GM12865 (cell line): ENCODE measurements around the gene ZDHHC13.

ENCODE experiments used
- DNase-seq: peaks from one replicate; pipeline ENCODE4 v3.0.0; 2010; ENCODE audit warnings: low read depth
- H3K4me3 ChIP-seq: 2 replicates; pipeline ENCODE4 v1.5.1; 2011; ENCODE audit warnings: mild to moderate bottlenecking, low read depth, low read length, control low read depth
- TF ChIP-seq, protein P1 (sequence below): IDR thresholded peaks from 2 replicates; pipeline ENCODE4 v1.5.1; 2011; ENCODE audit warnings: low read length, control low read depth, low read depth, inconsistent platforms; ENCODE audit not compliant: insufficient read depth; ENCODE audit errors: missing control alignments

ZDHHC13 gene

DNA sequence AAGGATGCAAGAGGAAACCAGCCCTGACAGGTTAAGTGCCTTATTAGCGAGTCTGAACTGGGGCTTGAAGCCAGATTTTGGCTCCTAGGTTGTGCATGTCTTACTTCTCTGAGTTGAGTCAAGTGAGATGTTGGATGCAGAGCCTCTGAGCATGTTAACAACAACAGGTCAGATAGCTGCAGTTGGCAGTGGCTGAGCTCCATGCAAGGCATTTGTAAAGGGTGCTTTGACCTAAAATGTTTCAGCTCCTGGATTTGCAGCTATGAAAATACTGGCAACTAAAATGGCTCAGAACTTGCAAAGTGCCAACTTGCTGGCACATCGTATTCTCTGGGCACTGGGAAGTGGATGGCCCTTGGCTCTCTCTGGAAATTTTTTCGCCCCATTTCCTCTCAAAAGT is 101.2 kb downstream of the ZDHHC13 start:
- no peak for DNase-seq
- H3K4me3 ChIP-seq = no peak overlapping the region
- TF ChIP-seq, protein P1, sequence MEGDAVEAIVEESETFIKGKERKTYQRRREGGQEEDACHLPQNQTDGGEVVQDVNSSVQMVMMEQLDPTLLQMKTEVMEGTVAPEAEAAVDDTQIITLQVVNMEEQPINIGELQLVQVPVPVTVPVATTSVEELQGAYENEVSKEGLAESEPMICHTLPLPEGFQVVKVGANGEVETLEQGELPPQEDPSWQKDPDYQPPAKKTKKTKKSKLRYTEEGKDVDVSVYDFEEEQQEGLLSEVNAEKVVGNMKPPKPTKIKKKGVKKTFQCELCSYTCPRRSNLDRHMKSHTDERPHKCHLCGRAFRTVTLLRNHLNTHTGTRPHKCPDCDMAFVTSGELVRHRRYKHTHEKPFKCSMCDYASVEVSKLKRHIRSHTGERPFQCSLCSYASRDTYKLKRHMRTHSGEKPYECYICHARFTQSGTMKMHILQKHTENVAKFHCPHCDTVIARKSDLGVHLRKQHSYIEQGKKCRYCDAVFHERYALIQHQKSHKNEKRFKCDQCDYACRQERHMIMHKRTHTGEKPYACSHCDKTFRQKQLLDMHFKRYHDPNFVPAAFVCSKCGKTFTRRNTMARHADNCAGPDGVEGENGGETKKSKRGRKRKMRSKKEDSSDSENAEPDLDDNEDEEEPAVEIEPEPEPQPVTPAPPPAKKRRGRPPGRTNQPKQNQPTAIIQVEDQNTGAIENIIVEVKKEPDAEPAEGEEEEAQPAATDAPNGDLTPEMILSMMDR = no peak

- no peak overlapping the region for H3K4me3 ChIP-seq
- TF ChIP-seq, protein P1 = no peak
- no peak for DNase-seq
Observed at GRCh38 chr11:19218786-19219460, 102.0 kb downstream of the ZDHHC13 start.

DNA sequence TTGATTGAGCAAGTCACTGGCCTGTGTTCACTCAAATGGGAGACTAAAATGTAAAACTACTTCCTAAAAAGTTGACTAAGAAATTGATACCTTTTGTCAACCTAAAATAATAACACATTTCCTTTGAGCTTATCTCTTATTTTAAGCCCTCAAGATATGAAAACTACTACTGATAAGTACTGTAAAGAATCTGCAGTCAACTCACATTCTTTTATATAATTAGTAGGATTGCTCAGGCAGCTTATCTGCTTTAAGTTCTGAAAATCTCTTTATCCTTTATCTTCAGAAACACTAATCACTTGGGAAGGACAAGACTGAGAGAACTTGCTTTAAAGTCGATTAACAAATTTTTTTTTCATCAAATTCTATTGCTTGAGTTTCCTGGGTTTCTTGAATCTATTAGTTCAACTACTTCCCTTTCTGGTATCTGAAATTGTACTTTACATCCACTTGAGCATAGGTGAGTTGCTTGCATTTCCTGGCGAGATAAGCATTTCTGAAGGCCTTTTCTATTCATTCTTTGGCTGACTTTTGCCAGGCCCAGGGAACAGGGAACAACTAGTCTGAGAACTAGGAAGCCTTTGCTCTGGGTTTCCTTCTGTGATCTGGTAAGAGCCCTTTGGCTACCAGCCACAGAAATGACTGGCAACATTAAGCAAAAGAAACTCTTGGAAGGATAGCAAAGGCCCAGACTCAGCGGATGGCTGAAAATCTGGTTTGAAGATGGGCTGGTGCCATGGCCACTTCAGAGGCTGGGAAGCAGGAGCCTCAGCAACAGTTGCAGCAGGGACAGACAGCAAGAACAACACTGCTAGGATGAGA is 104.1 kb downstream of the ZDHHC13 start:
- no peak for DNase-seq
- H3K4me3 ChIP-seq = no peak overlapping the region
- TF ChIP-seq, protein P1 = no peak

DNA sequence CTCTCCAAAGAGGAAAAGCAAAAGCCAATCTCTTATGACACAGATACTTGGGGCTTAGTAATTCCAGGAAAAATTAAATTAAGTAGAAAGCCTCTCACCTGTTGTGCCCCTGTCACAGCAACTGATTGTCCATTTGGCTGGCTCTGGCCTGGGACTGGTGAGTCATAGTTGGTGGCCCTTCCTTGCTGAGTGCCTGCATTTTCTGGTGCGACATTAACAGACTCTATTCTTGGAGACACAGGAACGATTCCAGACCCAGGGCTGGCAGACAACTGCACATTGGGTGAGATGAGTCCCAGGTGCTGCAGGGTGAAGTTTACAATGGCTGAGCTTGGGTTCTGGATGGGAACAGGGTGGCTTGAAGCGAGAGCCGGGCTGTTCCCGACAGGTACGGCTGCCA is 108.2 kb downstream of the ZDHHC13 start:
- TF ChIP-seq, protein P1 = no peak
- no peak for DNase-seq
- H3K4me3 ChIP-seq = no peak overlapping the region

DNA sequence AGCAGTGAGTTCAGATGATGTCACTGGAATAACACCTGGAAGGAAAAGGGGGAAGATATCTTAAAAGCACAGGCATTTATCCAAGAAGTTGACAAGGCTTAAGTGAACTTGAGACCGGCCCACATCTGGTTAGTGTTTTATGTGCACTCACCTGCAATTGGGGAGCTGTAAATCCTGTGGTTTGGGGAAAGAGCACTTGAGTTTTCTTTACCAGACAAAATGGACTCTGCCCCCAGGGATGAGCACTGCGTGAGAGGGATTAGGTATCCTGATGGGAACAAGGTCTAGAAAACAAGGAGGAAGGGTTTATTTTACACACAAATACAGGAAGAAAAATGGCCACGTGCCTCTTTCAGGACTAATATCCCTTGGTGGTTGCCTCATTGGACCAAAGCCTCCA is 108.6 kb downstream of the ZDHHC13 start:
- H3K4me3 ChIP-seq = no peak overlapping the region
- DNase-seq = no peak
- TF ChIP-seq, protein P1 = no peak
